HG03342 (cell line): ENCODE data around the gene SLC3A2.
"Not testable (repeated sequence)": the region's sequence is repeated elsewhere in the genome, so short reads cannot be mapped to it uniquely, and the experiment has no call there.

Experiments
- ATAC-seq: cut with Tn5 transposase; IDR thresholded peaks from one replicate; pipeline ENCODE4 v1.9.1; 2021; ENCODE audit warnings: mild to moderate bottlenecking, moderate library complexity; ENCODE audit not compliant: unreplicated experiment

The SLC3A2 gene

GRCh38 chr11:62880803-62881578, at the start of gene SLC3A2:
Gene SLC3A2, plus strand, starts transcription at chr11:62880896. Its CDS starts 128 bp downstream, at chr11:62881024.
- peak; percentile 71 for ATAC-seq

GRCh38 chr11:62830904-62831519, 49.7 kb upstream of the SLC3A2 start:
- ATAC-seq: peak; percentile 14

GRCh38 chr11:62831520-62832335, 49.0 kb upstream of the SLC3A2 start, which contains the start of gene STX5:
Gene STX5, minus strand, starts transcription at chr11:62832051. Its CDS starts 808 bp downstream, at chr11:62831243.
- peak; percentile 83 for ATAC-seq

- ATAC-seq: peak; percentile 16
Measured at GRCh38 chr11:62832336-62833234, 48.1 kb upstream of the SLC3A2 start, which contains the start of gene TEX54. Gene TEX54, minus strand, starts transcription at chr11:62832841.

GRCh38 chr11:62835336-62835735, 45.4 kb upstream of the SLC3A2 start:
- no peak for ATAC-seq

GRCh38 chr11:62839050-62839945, 41.4 kb upstream of the SLC3A2 start, which contains the start of gene WDR74:
Gene WDR74, minus strand, starts transcription at chr11:62839590. Its CDS starts 20 bp downstream, at chr11:62839570.
- peak; percentile 41 for ATAC-seq

- ATAC-seq: not testable (repeated sequence)
Measured at GRCh38 chr11:62840721-62841360, 39.9 kb upstream of the SLC3A2 start.

- ATAC-seq: peak; percentile 54
Measured at GRCh38 chr11:62841361-62842170, 39.1 kb upstream of the SLC3A2 start.

- ATAC-seq: no peak
Measured at GRCh38 chr11:62842171-62842741, 38.4 kb upstream of the SLC3A2 start.

- not testable (repeated sequence) for ATAC-seq
Measured at GRCh38 chr11:62842891-62843290, 37.8 kb upstream of the SLC3A2 start.

GRCh38 chr11:62843466-62843865, 37.2 kb upstream of the SLC3A2 start:
- no peak for ATAC-seq

GRCh38 chr11:62844154-62844553, 36.5 kb upstream of the SLC3A2 start:
- no peak for ATAC-seq

GRCh38 chr11:62846177-62846576, 34.5 kb upstream of the SLC3A2 start:
- no peak for ATAC-seq

- no peak for ATAC-seq
Measured at GRCh38 chr11:62847767-62848314, 32.9 kb upstream of the SLC3A2 start.

- no peak for ATAC-seq
Measured at GRCh38 chr11:62850911-62851806, 29.5 kb upstream of the SLC3A2 start.
